ENCODE data around the gene SERPINB11.

DNA sequence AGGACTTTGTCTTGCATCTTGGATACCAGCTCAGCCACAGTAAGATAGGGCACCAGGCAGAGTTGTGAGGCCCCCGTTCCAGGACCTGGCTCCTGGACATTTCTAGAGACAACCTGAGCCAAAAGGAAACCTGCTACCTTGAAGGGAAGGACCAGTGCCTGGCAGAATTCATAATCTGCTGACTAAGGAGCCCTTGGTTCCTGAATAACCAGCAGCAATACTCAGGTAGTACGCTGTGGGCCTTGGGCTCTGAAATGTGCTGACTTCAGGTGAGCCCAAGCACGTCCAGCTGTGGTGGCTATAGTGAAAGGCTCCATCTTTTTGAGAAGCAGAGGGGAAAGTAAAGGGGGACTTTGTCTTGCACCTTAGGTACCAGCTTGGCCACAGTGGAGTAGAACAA lies 28.5 kb downstream of the SERPINB11 start:
- TF ChIP-seq POLR2AphosphoS5 (IDR thresholded peaks at IDR 0.05; ENCODE audit: low read depth, low read length) (no peak), SIN3A (IDR thresholded peaks at IDR 0.05; ENCODE audit: borderline replicate concordance, insufficient read depth, low read length) (no peak), TAF1 (IDR thresholded peaks at IDR 0.05; ENCODE audit: borderline replicate concordance, insufficient read depth, low read length) (no peak)
